ENCODE data around the gene KLB. TPM values are rescaled to one million over a fixed set of nuclear protein-coding genes. Genes with fewer than 3 reads are reported as not detected.

The KLB gene
- total and polyA plus RNA-seq, 2 donors (not counting 1 experiment from before 2014, with no cell fraction given) = 0.09 TPM; not detected in 1

- no peak for TF ChIP-seq CTCF (IDR thresholded peaks at IDR 0.05)
- TF ChIP-seq EZH2 (IDR thresholded peaks at IDR 0.05; ENCODE audit: borderline replicate concordance, insufficient read depth, low read depth, low read length, poor library complexity, severe bottlenecking) = no peak
- H3K4me1 Mint-ChIP-seq = peaks cover 19% of the 10 kb centered on the region
- DNase-seq (no peak), ATAC-seq (ENCODE audit: low read depth) (no peak)
- Histone ChIP-seq H3K27me3 (replicated peaks in 1 of 4; ENCODE audit: control extremely low read depth in 1 of 4, control insufficient read depth in 3 of 4, insufficient read depth in 4 of 4, low read length in 3 of 4) (no peaks in the 10 kb centered on the region), H3K4me2 (replicated peaks; ENCODE audit: low read depth, low read length, poor library complexity, severe bottlenecking) (no peak overlapping the region), H3K79me2 (ENCODE audit: control insufficient read depth, insufficient read depth, low read length) (no peaks in the 10 kb centered on the region), H3K27ac (ENCODE audit: low read length in 2 of 2) (no peak overlapping the region), H3K9ac (ENCODE audit: low read length) (no peak overlapping the region), H4K20me1 (ENCODE audit: control insufficient read depth, insufficient read depth, low read length, poor library complexity, severe bottlenecking) (no peaks in the 10 kb centered on the region), H3K4me1 (ENCODE audit: control insufficient read depth in 2 of 2, insufficient read depth in 2 of 2, low read length in 2 of 2) (peaks cover 13 to 18% of the 10 kb centered on the region in 2 donors), H3K9me3 (ENCODE audit: control extremely low read depth in 1 of 3, control insufficient read depth in 2 of 3, insufficient read depth in 1 of 3, low read length in 2 of 3) (peaks cover 0 to 11% (median 0%) of the 10 kb centered on the region in 3 donors), H3K4me3 (ENCODE audit: control extremely low read depth in 1 of 5, extremely low read depth in 1 of 5, insufficient read depth in 1 of 5, low read depth in 2 of 5, low read length in 4 of 5) (no peak overlapping the region), H2AFZ (ENCODE audit: insufficient read depth, low read depth, low read length, poor library complexity, severe bottlenecking) (no peak overlapping the region), H3K36me3 (replicated peaks in 1 of 2; ENCODE audit: control extremely low read depth in 1 of 2, control insufficient read depth in 1 of 2, extremely low read depth in 1 of 2, insufficient read depth in 2 of 2, low read length in 1 of 2) (no peaks in the 10 kb centered on the region)
- POLR2A ChIA-PET = interaction anchor here (0.7 kb wide), 1 partner anchor 173 kb away, joined by 3 read pairs; no protein-coding TSS in a partner anchor
- H3K4me3 Mint-ChIP-seq = no peak overlapping the region
- no peaks in the 10 kb centered on the region for H3K9me3 Mint-ChIP-seq (ENCODE audit: insufficient read depth)
- no peak overlapping the region for H3K27ac Mint-ChIP-seq
- intact Hi-C loops (cut with micrococcal nuclease) = no loop called here
- no peaks in the 10 kb centered on the region for H3K27me3 Mint-ChIP-seq
- WGBS (ENCODE audit: insufficient coverage) = no CpG with 5 or more reads among the region's 4 CpGs
- CTCF ChIA-PET = no interaction called here
Measured at GRCh38 chr4:39442998-39443397, 36.3 kb downstream of the KLB start.

- POLR2A ChIA-PET = interaction anchor here (0.6 to 2.7 kb wide), 4 partner anchors 9 to 188 kb away, joined by 3 to 23 read pairs (median 6); partner anchors contain the start of genes LIAS and RPL9
- Mint-ChIP-seq H3K4me3 (peak overlapping the region; percentile 89), H3K9me3 (ENCODE audit: insufficient read depth) (no peaks in the 10 kb centered on the region), H3K27ac (peak overlapping the region; percentile 91), H3K27me3 (no peaks in the 10 kb centered on the region), H3K4me1 (peaks cover 23% of the 10 kb centered on the region)
- Histone ChIP-seq H3K79me2 (ENCODE audit: control insufficient read depth, insufficient read depth, low read length) (no peaks in the 10 kb centered on the region), H3K4me3 (ENCODE audit: control extremely low read depth in 1 of 5, extremely low read depth in 1 of 5, insufficient read depth in 1 of 5, low read depth in 2 of 5, low read length in 4 of 5) (peak overlapping the region in 4 of 5 experiments; percentile 47 to 64 (median 54)), H2AFZ (ENCODE audit: insufficient read depth, low read depth, low read length, poor library complexity, severe bottlenecking) (peak overlapping the region; percentile 66), H3K4me2 (replicated peaks; ENCODE audit: low read depth, low read length, poor library complexity, severe bottlenecking) (peak overlapping the region; percentile 89), H3K9ac (ENCODE audit: low read length) (peak overlapping the region; percentile 64), H3K36me3 (replicated peaks in 1 of 2; ENCODE audit: control extremely low read depth in 1 of 2, control insufficient read depth in 1 of 2, extremely low read depth in 1 of 2, insufficient read depth in 2 of 2, low read length in 1 of 2) (peaks cover 0 to 7% of the 10 kb centered on the region in 2 experiments), H3K27me3 (replicated peaks in 1 of 4; ENCODE audit: control extremely low read depth in 1 of 4, control insufficient read depth in 3 of 4, insufficient read depth in 4 of 4, low read length in 3 of 4) (no peaks in the 10 kb centered on the region), H3K27ac (ENCODE audit: low read length in 2 of 2) (peak overlapping the region; percentile 69), H3K9me3 (ENCODE audit: control extremely low read depth in 1 of 3, control insufficient read depth in 2 of 3, insufficient read depth in 1 of 3, low read length in 2 of 3) (peaks cover 0 to 11% (median 0%) of the 10 kb centered on the region in 3 donors), H4K20me1 (ENCODE audit: control insufficient read depth, insufficient read depth, low read length, poor library complexity, severe bottlenecking) (no peaks in the 10 kb centered on the region), H3K4me1 (ENCODE audit: control insufficient read depth in 2 of 2, insufficient read depth in 2 of 2, low read length in 2 of 2) (peaks cover 13 to 18% of the 10 kb centered on the region in 2 donors)
- WGBS (ENCODE audit: insufficient coverage) = 92% methylated on average over 20 of the region's 20 CpGs
- no peak for TF ChIP-seq CTCF (IDR thresholded peaks at IDR 0.05)
- TF ChIP-seq EZH2 (IDR thresholded peaks at IDR 0.05; ENCODE audit: borderline replicate concordance, insufficient read depth, low read depth, low read length, poor library complexity, severe bottlenecking) = no peak
- intact Hi-C loops (cut with micrococcal nuclease) = loop anchor here (2.0 kb wide), 3 partner anchors 80 to 264 kb away; partner anchors contain the start of genes RFC1 and WDR19
- no peak for ATAC-seq (ENCODE audit: low read depth)
- DNase-seq = no peak
- CTCF ChIA-PET = interaction anchor here (1.1 to 3.4 kb wide), 4 partner anchors 10 to 80 kb away, joined by 4 to 13 read pairs (median 5); partner anchors contain the start of genes LIAS, RFC1 and RPL9
Measured at GRCh38 chr4:39446483-39446841, 39.7 kb downstream of the KLB start.

All from B cell (primary cell).